ENCODE results near the gene FRMD8. TPM values are rescaled to one million over a fixed set of nuclear protein-coding genes. Genes with fewer than 3 reads are reported as not detected.

FRMD8 gene
- total RNA-seq, 1 donor from 2014 or later = 27.3 TPM

GRCh38 chr11:65390996-65391395 is 4.6 kb downstream of the FRMD8 start:
- DNase-seq (ENCODE audit: low spot score, unreplicated experiment) = no peak
- TF ChIP-seq CTCF (IDR thresholded peaks at IDR 0.05; ENCODE audit: unreplicated experiment) = no peak
- Mint-ChIP-seq H3K27me3 (no peaks in the 10 kb centered on the region), H3K9me3 (ENCODE audit: low read depth) (no peaks in the 10 kb centered on the region), H3K4me1 (ENCODE audit: low read depth) (peaks cover 5% of the 10 kb centered on the region), H3K27ac (no peak overlapping the region), H3K4me3 (ENCODE audit: low read depth) (no peak overlapping the region), H3K36me3 (ENCODE audit: insufficient read depth) (no peaks in the 10 kb centered on the region)

GRCh38 chr11:65392186-65392829 is 5.9 kb downstream of the FRMD8 start:
- Mint-ChIP-seq H3K27ac (peak overlapping the region; percentile 64), H3K27me3 (no peaks in the 10 kb centered on the region), H3K4me1 (ENCODE audit: low read depth) (peaks cover 4% of the 10 kb centered on the region), H3K36me3 (ENCODE audit: insufficient read depth) (peaks cover 2% of the 10 kb centered on the region), H3K9me3 (ENCODE audit: low read depth) (no peaks in the 10 kb centered on the region), H3K4me3 (ENCODE audit: low read depth) (no peak overlapping the region)
- no peak for DNase-seq (ENCODE audit: low spot score, unreplicated experiment)
- TF ChIP-seq CTCF (IDR thresholded peaks at IDR 0.05; ENCODE audit: unreplicated experiment) = no peak

GRCh38 chr11:65392899-65393298 is 6.5 kb downstream of the FRMD8 start:
- Mint-ChIP-seq H3K27ac (no peak overlapping the region), H3K36me3 (ENCODE audit: insufficient read depth) (peaks cover 4% of the 10 kb centered on the region), H3K9me3 (ENCODE audit: low read depth) (no peaks in the 10 kb centered on the region), H3K4me1 (ENCODE audit: low read depth) (peaks cover 4% of the 10 kb centered on the region), H3K27me3 (no peaks in the 10 kb centered on the region), H3K4me3 (ENCODE audit: low read depth) (no peak overlapping the region)
- TF ChIP-seq CTCF (IDR thresholded peaks at IDR 0.05; ENCODE audit: unreplicated experiment) = no peak
- DNase-seq (ENCODE audit: low spot score, unreplicated experiment) = no peak

- no peak overlapping the region for H3K4me3 Mint-ChIP-seq (ENCODE audit: low read depth)
- no peaks in the 10 kb centered on the region for H3K9me3 Mint-ChIP-seq (ENCODE audit: low read depth)
- no peak for DNase-seq (ENCODE audit: low spot score, unreplicated experiment)
- no peak overlapping the region for H3K27ac Mint-ChIP-seq
- no peaks in the 10 kb centered on the region for H3K27me3 Mint-ChIP-seq
- H3K4me1 Mint-ChIP-seq (ENCODE audit: low read depth) = peaks cover 4% of the 10 kb centered on the region
- peaks cover 4% of the 10 kb centered on the region for H3K36me3 Mint-ChIP-seq (ENCODE audit: insufficient read depth)
- no peak for TF ChIP-seq CTCF (IDR thresholded peaks at IDR 0.05; ENCODE audit: unreplicated experiment)
These were observed 7.2 kb downstream of the FRMD8 start for GRCh38 chr11:65393513-65394079.

DNA sequence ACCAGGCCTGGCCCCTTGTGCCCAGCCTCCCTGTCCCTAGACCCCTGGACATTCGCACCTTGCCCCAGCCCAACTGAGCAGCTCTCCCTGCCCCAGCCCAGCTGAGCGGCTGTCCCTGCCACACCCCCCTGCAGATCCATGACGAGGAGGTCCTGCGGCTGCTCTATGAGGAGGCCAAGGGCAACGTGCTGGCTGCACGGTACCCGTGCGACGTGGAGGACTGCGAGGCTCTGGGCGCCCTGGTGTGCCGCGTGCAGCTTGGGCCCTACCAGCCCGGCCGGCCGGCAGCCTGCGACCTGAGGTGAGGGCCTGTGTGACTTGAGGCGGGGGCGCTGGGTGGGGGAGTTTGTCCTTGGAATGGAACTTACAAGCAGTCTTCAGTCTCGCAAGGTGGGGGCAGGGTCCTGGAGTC is 7.7 kb downstream of the FRMD8 start:
- DNase-seq (ENCODE audit: low spot score, unreplicated experiment) = no peak
- Mint-ChIP-seq H3K27ac (no peak overlapping the region), H3K36me3 (ENCODE audit: insufficient read depth) (peaks cover 4% of the 10 kb centered on the region), H3K4me1 (ENCODE audit: low read depth) (no peaks in the 10 kb centered on the region), H3K27me3 (no peaks in the 10 kb centered on the region), H3K9me3 (ENCODE audit: low read depth) (no peaks in the 10 kb centered on the region), H3K4me3 (ENCODE audit: low read depth) (no peak overlapping the region)
- TF ChIP-seq CTCF (IDR thresholded peaks at IDR 0.05; ENCODE audit: unreplicated experiment) = no peak

All from progenitor cell of endocrine pancreas (in vitro differentiated cells).